Renal cortical epithelial cell (primary cell): ENCODE measurements around the gene CWC25. TPM values are rescaled to one million over a fixed set of nuclear protein-coding genes. Genes with fewer than 3 reads are reported as not detected.
"Not testable (repeated sequence)": the region's sequence is repeated elsewhere in the genome, so short reads cannot be mapped to it uniquely, and the experiment has no call there.

Experiments used
- DNase-seq: peaks from one replicate; pipeline ENCODE4 v3.0.0-alpha.2; 2011; ENCODE audit warnings: low read depth
- total RNA-seq: library from RNA; depleted of rRNA; stranded (reverse); fragments of >200 nt; gene quantifications from 2 replicates; pipeline ENCODE4 v1.2.3, GENCODE V29; 2014

Gene CWC25
- 6.4 and 16.5 TPM in 2 replicates for total RNA-seq

GRCh38 chr17:38824899-38825761 lies at the start of gene CWC25:
CWC25 (minus strand) TSS chr17:38825321; CDS start chr17:38825183, 138 bp downstream.
- peak; percentile 86 for DNase-seq

- peak; percentile 51 for DNase-seq
Measured at GRCh38 chr17:38873640-38874380, 48.7 kb upstream of the CWC25 start.

DNA sequence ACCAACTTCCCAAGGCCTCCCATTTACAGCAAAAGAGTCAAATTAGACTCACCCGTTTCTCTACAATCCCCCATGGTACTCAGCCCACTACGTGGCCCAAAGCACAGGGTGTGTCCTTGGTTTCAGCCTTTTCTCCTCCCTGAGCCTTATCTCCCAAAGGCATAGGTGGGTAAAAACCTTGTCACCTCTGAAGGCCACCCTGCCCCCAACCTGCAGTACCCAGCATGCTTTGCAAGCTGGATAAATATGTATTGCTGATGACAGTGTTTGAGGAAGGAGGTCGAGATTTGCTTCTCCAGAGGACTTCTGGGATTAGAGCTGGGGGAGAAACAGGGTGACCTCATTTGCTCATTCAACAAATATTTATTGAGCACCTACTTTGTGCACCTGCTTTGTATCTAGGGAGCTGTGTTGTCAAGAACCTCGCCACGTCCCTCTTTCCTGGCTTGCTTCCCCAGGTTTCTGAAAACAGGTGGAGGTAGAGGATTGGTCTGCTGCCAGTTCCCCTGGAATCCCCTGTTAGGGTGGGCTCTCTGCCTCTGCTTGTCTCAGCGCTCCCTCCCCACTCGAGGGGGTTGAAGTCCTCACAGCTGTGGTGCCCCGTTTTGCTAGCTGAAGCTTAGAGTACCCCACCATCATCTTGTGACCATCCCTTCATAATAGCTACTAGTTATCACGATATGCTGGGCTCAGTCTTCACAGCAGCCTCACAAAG lies 47.7 kb upstream of the CWC25 start:
- DNase-seq: no peak

GRCh38 chr17:38872027-38872511 lies 46.9 kb upstream of the CWC25 start:
- DNase-seq: no peak

DNA sequence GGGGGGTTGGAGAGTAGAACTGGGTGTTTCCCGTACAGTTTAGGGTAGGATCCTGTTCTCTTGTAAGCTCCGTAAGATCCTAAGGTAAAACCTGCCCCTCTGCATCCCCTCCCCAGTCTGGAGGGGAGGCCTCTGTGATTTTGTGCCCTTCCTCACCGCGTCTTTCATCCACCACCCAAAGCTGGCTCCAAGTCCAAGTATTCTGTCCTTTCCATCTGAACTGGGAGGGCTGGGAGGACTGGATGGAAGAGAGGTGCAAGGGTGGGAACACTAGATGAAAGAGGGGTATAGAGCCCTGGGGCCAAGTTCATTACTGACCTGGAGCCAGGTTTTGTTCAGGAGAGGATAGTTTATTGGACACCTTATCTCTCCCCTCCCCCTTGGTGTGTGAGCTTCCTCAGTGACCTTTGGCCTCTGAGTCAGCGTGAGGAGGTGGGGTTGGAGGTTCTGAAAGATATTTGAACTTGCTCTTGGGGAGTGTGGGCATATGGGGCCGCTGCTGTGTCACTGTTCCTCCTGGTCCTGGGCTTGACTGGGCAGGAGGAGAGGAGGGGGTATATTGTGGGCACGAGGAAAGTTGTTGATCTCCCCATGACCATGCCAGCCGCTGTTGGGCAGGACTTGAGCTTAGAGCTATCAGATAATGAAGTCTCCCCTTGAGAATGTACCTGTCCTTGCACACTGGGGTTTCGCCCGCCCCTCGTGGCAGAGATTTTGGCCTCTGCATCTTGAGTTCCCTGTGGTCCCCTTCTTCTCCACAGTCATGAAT lies 46.3 kb upstream of the CWC25 start:
- DNase-seq: peak; percentile 84

- DNase-seq: no peak
Measured at GRCh38 chr17:38870259-38871165, 45.4 kb upstream of the CWC25 start.

DNA sequence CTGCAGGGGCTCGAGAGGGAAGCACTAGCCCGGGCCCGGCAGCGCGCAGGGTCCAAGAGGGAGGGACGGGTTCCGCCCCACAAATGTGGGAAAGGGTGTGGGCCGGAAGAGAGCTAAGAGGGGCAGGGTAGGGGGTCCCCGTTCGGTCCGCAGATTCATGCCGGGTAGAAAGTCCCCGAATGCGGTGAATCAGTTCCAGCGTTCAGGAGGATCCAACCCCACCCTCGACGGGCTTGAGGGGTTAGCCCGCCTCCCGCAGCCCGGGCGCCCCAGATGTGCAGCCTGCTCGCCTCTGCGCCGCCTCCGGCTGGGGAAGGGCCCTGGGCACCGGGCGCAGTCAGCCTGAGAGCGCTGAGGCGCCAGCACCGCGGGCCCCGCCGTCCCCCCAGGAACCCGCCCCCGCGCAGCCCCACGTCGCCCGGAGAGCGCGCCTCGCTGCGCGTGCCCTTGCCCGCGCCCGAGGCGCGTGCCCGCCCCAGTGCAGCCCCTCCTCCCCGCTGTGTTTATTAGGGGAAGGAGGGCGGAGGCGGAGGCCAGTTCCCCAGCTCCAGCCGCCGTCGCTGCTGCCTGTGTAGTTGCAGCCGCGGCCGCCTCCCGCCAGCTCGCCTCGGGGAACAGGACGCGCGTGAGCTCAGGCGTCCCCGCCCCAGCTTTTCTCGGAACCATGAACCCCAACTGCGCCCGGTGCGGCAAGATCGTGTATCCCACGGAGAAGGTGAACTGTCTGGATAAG lies 44.6 kb upstream of the CWC25 start, which contains the start of gene LASP1:
TSS of gene LASP1 (plus strand) at position 533 of the 733 bp plus-strand sequence. CDS start at position 665, 132 bp downstream.
- no peak for DNase-seq

DNA sequence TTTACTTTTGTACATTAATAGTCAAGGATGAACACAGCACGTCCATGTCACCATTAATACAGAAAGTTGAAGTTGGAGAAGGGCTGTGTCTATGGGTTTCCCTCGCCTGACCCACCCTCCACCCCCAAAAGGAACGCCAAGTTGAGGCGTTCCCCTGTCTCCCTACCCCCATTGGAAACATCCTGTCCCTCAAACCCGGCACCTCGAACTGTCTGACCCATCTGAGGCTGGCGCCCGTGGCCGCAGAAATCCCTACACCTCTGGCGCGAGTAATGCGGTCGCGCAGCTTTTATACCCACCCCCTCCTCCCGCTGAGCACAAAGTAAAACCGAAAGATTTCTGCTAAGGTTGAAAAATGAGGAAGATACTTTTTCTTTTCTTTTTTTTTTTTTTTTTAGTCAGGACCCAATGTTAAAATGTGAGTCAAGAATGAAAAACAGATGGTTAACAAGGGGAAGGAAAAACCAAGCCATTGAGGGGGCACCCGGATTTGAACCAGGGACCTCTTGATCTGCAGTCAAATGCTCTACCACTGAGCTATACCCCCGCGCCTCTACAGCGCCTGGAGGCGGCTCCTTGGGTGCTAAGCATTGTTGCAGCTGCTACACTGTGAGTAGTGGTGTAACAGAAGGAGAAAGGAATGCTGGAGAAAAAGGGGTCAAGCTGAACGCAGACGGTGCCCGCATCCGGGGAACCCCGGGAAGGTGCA lies 43.9 kb upstream of the CWC25 start:
- peak; percentile 83 for DNase-seq

- no peak for DNase-seq
Measured at GRCh38 chr17:38867968-38868816, 43.1 kb upstream of the CWC25 start.

GRCh38 chr17:38867179-38867967 lies 42.3 kb upstream of the CWC25 start:
- DNase-seq: no peak

GRCh38 chr17:38864636-38865398 lies 39.7 kb upstream of the CWC25 start:
- DNase-seq: no peak

- DNase-seq: no peak
Measured at GRCh38 chr17:38861399-38861843, 36.3 kb upstream of the CWC25 start.

- DNase-seq: no peak
Measured at GRCh38 chr17:38857271-38857670, 32.1 kb upstream of the CWC25 start.

GRCh38 chr17:38855101-38855714 lies 30.1 kb upstream of the CWC25 start:
- DNase-seq: not testable (repeated sequence)
